Left hindlimb (tissue), 1 donor: ENCODE results near the gene ERN1.

Experiments used
- DNase-seq: peaks from one replicate; pipeline ENCODE4 v3.0.0-alpha.2; 2018

The ERN1 gene

GRCh38 chr17:64001763-64002529 is 128.0 kb downstream of the ERN1 start:
- DNase-seq, result peak; percentile 32

GRCh38 chr17:64001091-64001579 is 128.8 kb downstream of the ERN1 start:
- no peak for DNase-seq

- no peak for DNase-seq
Measured at GRCh38 chr17:63999680-64000531, 130.0 kb downstream of the ERN1 start.

GRCh38 chr17:63998721-63999679 is 130.9 kb downstream of the ERN1 start:
- DNase-seq, result no peak

GRCh38 chr17:63998050-63998720 is 131.8 kb downstream of the ERN1 start, which contains the start of gene PRR29:
PRR29 (plus strand) TSS chr17:63998351; CDS start chr17:63998365, 14 bp downstream.
- DNase-seq, result peak; percentile 85

- DNase-seq, result peak; percentile 61
Measured at GRCh38 chr17:63997341-63998048, 132.4 kb downstream of the ERN1 start.

GRCh38 chr17:63996430-63997182 is 133.3 kb downstream of the ERN1 start:
- no peak for DNase-seq

GRCh38 chr17:63995626-63996025 is 134.3 kb downstream of the ERN1 start:
- DNase-seq, result no peak

- no peak for DNase-seq
Measured at GRCh38 chr17:63993368-63993985, 136.5 kb downstream of the ERN1 start.

GRCh38 chr17:63991611-63992010 is 138.3 kb downstream of the ERN1 start:
- no peak for DNase-seq

- DNase-seq, result no peak
Measured at GRCh38 chr17:63989622-63990345, 140.2 kb downstream of the ERN1 start.
